Measurements from ENCODE around the gene DNAI1. TPM values are rescaled to one million over a fixed set of nuclear protein-coding genes. Genes with fewer than 3 reads are reported as not detected.

Gene DNAI1
- total RNA-seq, 8 experiments from 2014 or later: 0.61 to 11.5 (median 2.4) TPM

DNA sequence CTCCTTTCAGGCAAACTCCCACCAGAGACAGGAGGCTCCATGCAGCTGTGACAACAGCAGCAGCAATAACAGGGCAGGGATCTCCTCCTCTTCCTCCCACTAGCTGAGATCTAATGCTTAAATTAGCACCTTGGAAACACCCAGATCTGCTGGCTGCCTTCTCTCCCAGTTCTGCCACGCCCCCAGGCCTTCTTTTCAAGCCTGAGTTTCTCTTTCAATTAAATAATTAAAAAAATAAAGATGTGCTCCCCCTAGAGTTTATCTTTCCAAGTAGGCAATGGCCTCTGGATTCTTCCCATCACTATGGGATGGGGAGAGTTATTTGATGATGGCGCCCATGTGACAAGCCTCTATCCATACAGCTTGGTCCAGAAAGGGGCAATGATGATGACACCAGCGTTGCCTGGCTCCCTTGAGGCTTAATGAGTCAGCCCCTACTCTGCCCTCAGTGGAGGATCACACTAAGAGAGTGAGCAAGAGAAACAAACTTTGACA lies 4.0 kb upstream of the DNAI1 start:
- Histone ChIP-seq H3K27ac (no peak overlapping the region), H3K4me1 (replicated peaks in 1 of 2) (peaks cover 28 to 30% of the 10 kb centered on the region in 2 donors), H3K4me3 (no peak overlapping the region)
- WGBS, 10 experiments: 17 to 100% (median 58%) methylated on average over 1 to 2 of the region's 3 CpGs; no CpG with 5 or more reads in 5 of the 10 experiments
- ATAC-seq (replicated peaks in 6 of 8): peak; percentile 4 to 60 (median 29)
- in situ Hi-C loops (cut with MboI; ENCODE audit: low pct_unique_long_range_greater_than_20kb in 2 of 9, low sequenced_read_pairs in 9 of 9, unreplicated experiment in 9 of 9): no loop called here

DNA sequence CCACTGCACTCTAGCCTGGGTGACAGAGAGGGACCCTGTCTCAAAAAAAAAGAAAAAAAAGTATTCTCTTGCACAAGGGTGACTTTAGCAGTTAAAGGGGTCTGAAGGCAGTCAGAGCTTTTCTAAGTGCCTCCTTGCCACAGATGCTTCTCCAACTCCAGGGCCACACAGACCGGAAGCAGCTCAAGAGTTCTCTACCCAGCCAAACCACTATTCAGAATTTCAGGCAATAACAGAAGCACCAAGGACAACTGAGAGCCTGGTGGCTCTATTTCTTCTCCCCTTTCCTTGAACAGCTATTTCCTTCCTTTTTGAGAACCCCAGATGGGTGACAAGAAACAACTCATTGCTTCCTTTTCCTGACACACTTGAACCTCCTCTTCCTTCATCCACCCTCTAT lies 2.5 kb upstream of the DNAI1 start:
- peak overlapping the region in 3 of 5 donors; percentile 55 to 77 (median 70) for H3K4me3 ChIP-seq
- no peak for ATAC-seq (replicated peaks in 6 of 8)
- peaks cover 30 to 34% of the 10 kb centered on the region in 2 donors for H3K4me1 ChIP-seq (replicated peaks in 1 of 2)
- in situ Hi-C loops (cut with MboI; ENCODE audit: low pct_unique_long_range_greater_than_20kb in 2 of 9, low sequenced_read_pairs in 9 of 9, unreplicated experiment in 9 of 9): no loop called here
- 80 to 100% (median 83%) methylated on average over 1 of the region's 1 CpG; no CpG with 5 or more reads in 7 of the 10 experiments for WGBS, 10 experiments
- H3K27ac ChIP-seq: peak overlapping the region; percentile 93 to 96

DNA sequence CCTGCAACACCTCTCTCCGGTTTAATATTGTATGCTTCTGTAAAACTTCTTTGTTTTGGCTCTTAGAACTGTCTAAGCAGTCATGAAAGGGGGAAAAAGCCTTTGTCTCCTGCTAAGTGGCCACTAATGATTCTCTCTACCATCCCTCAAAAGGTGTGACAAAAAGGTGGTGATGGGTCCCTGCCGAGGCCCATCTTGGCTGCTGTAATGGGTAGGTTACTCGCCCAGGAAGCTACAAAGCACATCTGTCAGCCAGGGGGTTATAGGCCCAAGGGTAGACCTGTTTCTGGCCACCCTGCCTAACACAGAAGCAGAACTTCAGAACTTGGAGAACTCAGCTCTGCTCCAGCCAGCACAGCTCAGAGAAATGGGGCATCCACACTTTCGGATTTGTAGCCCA lies 1.9 kb upstream of the DNAI1 start:
- WGBS, 10 experiments: 11 to 73% (median 41%) methylated on average over 1 to 3 of the region's 4 CpGs; no CpG with 5 or more reads in 5 of the 10 experiments

DNA sequence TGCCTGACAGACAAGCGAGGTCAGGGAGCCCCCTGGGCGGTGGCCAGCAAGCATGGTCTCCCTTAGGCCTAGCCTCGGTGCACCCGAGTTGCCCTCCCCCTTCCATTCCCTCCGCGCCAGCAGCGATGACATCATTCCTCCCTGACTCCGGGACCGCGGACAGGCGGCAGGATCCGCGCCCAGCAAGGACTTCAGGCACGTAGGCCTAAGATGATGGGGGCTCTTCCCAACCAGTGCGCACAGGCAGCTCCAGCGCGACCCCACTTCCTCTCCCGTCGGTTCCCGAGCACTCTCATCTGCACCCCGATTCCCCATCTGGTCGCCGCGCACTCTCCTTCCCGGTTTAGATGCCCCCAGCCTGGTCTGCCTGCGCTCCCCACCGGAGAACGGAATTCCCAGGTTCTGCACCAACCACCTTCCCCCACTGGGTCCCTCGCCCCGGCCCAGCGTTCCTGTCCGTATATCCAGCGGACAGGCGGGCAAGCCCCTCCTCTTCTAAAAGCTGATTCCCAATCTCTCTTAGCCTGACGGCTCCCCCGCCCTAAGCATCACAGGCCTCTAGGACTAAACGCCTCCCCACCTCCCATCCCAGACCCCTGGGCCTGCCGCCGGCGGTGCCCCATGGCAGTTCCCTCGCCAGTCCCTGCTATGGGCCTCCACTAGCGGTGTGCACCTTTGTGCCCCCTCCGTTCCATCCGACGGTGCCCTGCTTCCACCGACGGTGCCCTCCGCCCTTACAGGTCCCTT lies 1.2 kb upstream of the DNAI1 start:
- Histone ChIP-seq H3K27ac (peak overlapping the region; percentile 93 to 96), H3K4me3 (peak overlapping the region; percentile 55 to 77 (median 70)), H3K4me1 (replicated peaks in 1 of 2) (peaks cover 30 to 34% of the 10 kb centered on the region in 2 donors)
- ATAC-seq (replicated peaks in 6 of 8): peak; percentile 7 to 69 (median 60)
- WGBS, 10 experiments: 0 to 1% (median 0%) methylated on average over 1 to 18 of the region's 48 CpGs; no CpG with 5 or more reads in 3 of the 10 experiments
- in situ Hi-C loops (cut with MboI; ENCODE audit: low pct_unique_long_range_greater_than_20kb in 2 of 9, low sequenced_read_pairs in 9 of 9, unreplicated experiment in 9 of 9): no loop called here

More for the DNA sequence above, 1.9 kb upstream of the DNAI1 start:
- Histone ChIP-seq H3K27ac (peak overlapping the region; percentile 93 to 96), H3K4me3 (peak overlapping the region; percentile 55 to 77 (median 70)), H3K4me1 (replicated peaks in 1 of 2) (peaks cover 30 to 34% of the 10 kb centered on the region in 2 donors)
- in situ Hi-C loops (cut with MboI; ENCODE audit: low pct_unique_long_range_greater_than_20kb in 2 of 9, low sequenced_read_pairs in 9 of 9, unreplicated experiment in 9 of 9): no loop called here
- ATAC-seq (replicated peaks in 6 of 8): peak in 1 of 8 experiments; percentile 0

DNA sequence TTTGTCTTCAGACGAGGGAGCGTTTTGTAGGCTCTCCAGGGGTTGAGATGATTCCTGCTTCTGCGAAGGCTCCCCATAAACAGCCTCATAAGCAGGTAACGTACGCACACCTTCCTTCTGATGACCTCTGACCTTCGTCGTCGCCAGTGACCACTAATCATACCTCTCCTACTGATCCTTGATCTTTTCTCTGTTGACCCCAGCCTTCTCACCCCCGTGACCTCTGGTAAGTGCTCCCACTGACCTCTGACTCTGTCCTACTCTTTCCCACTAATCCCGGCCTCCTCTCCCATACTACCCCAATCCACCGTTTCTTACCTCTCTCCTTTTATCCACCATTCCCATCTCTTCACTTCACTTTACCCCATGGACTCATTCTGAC lies 345 bp downstream of the DNAI1 start:
- WGBS, 10 experiments: 5 to 40% (median 23%) methylated on average over 3 to 10 of the region's 11 CpGs
- no peak for ATAC-seq (replicated peaks in 6 of 8)
- H3K4me3 ChIP-seq: peak overlapping the region; percentile 16 to 34 (median 26)
- no peak overlapping the region for H3K27ac ChIP-seq
- H3K4me1 ChIP-seq (replicated peaks in 1 of 2): peaks cover 30 to 34% of the 10 kb centered on the region in 2 donors
- in situ Hi-C loops (cut with MboI; ENCODE audit: low pct_unique_long_range_greater_than_20kb in 2 of 9, low sequenced_read_pairs in 9 of 9, unreplicated experiment in 9 of 9): no loop called here

DNA sequence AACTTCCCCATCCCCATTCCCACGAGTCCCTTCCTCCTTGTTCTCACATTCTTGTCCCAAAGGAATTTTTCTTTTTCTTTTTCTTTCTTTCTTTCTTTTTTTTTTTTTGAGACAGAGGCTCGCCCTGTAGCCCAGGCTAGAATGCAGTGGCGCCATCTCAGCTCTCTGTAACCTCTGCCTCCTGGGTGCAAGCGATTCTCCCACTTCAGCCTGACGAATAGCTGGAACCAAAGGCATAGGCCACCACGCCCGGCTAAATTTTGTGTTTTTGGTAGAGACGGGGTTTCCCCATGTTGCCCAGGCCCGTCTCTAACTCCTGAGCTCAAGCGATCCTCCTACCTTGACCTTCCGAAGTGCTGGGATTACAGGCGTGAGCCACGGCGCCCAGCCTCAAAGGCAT lies 751 bp downstream of the DNAI1 start:
- in situ Hi-C loops (cut with MboI; ENCODE audit: low pct_unique_long_range_greater_than_20kb in 2 of 9, low sequenced_read_pairs in 9 of 9, unreplicated experiment in 9 of 9): no loop called here
- Histone ChIP-seq H3K4me3 (peak overlapping the region in 2 of 5 donors; percentile 29 to 34), H3K27ac (no peak overlapping the region), H3K4me1 (replicated peaks in 1 of 2) (peaks cover 29 to 32% of the 10 kb centered on the region in 2 donors)
- WGBS, 10 experiments: 20 to 86% (median 65%) methylated on average over 1 to 14 of the region's 14 CpGs
- no peak for ATAC-seq (replicated peaks in 6 of 8)

DNA sequence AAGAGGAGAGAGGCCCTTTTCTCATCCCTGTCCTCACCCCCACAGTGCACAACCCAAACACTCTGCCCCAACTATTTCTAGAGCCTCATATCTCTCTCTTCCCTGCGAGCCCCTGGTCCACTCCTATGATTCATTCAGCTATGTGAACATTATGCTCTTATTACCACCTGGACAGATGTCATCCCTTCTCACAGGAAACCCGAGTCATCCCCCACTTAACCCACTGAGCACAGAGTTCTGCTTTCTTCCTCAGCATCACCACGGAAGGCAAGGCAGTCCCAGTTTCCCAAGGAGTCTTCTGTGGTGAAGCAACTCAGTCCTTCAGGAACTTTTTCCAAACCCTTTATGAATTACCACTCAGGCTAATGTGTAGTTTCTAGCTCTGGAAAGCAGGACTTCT lies 1.3 kb downstream of the DNAI1 start:
- Histone ChIP-seq H3K4me1 (replicated peaks in 1 of 2) (peaks cover 23 to 26% of the 10 kb centered on the region in 2 donors), H3K27ac (no peak overlapping the region), H3K4me3 (no peak overlapping the region)
- no peak for ATAC-seq (replicated peaks in 6 of 8)
- 13 to 100% (median 64%) methylated on average over 1 to 3 of the region's 3 CpGs for WGBS, 10 experiments
- in situ Hi-C loops (cut with MboI; ENCODE audit: low pct_unique_long_range_greater_than_20kb in 2 of 9, low sequenced_read_pairs in 9 of 9, unreplicated experiment in 9 of 9): no loop called here

DNA sequence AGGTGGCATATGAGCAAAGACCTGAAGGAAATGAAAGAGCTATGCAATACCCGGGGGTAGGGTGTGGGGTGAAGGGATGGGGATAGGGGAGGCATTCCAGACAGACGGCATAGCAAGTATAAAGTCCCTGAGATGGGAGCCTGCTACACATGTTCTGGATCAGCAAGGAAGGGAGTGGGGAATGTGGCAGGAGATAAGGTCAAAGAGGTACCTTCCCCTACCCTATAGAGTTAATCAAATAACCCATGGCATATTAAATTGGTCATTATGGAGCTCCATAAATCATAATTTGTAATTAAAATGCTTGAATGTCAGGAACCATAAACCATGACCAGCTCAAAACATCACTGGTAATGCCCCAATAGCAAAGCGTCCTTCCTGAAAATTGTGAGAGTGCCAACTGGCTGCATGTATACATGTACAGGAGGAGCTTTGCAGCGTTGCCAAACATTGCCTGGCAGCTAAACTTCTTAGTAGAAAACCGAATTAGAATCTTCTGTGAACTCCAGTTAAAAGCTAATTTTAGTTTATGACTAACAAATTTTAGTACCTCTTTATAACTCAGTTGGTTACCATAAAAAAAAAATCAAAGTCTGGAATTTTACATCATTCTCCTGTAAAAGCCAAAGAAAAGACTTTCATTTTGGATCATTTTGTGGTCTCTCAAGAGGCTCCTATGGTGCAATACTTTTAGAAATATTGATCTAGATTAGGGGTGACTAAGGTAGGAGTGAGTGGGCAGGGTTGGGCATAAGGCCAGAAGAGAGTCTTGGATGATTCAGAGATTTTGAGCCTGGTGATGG lies 4.7 kb downstream of the DNAI1 start:
- Histone ChIP-seq H3K27ac (no peak overlapping the region), H3K4me3 (no peak overlapping the region), H3K4me1 (replicated peaks in 1 of 2) (peaks cover 23 to 24% of the 10 kb centered on the region in 2 donors)
- peak in 3 of 8 experiments; percentile 9 to 45 (median 28) for ATAC-seq (replicated peaks in 6 of 8)
- 0 to 85% (median 63%) methylated on average over 1 to 4 of the region's 5 CpGs; no CpG with 5 or more reads in 1 of the 10 experiments for whole genome bisulfite sequencing, 10 experiments
- in situ Hi-C loops (cut with MboI; ENCODE audit: low pct_unique_long_range_greater_than_20kb in 2 of 9, low sequenced_read_pairs in 9 of 9, unreplicated experiment in 9 of 9): no loop called here

DNA sequence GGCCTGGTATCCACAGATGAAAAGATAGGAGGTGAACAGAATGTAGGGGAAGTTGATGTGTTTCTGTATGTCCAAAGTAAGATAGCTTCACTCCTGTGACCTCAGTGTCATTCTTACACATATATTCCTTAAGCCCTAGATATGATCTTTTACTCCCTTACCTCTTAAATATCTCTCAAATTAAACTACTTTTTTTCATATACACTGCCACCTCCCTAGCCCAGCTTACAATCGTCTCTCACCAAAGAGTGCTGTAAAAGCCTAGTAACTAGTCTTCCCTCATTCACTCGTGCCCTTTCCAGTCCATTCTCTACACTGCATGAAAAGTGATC lies 5.3 kb downstream of the DNAI1 start:
- ATAC-seq (replicated peaks in 6 of 8): no peak
- Histone ChIP-seq H3K4me1 (replicated peaks in 1 of 2) (peaks cover 22 to 23% of the 10 kb centered on the region in 2 donors), H3K4me3 (no peak overlapping the region), H3K27ac (no peak overlapping the region)
- 56 to 100% (median 81%) methylated on average over 1 to 2 of the region's 2 CpGs; no CpG with 5 or more reads in 4 of the 10 experiments for WGBS, 10 experiments
- in situ Hi-C loops (cut with MboI; ENCODE audit: low pct_unique_long_range_greater_than_20kb in 2 of 9, low sequenced_read_pairs in 9 of 9, unreplicated experiment in 9 of 9): no loop called here

DNA sequence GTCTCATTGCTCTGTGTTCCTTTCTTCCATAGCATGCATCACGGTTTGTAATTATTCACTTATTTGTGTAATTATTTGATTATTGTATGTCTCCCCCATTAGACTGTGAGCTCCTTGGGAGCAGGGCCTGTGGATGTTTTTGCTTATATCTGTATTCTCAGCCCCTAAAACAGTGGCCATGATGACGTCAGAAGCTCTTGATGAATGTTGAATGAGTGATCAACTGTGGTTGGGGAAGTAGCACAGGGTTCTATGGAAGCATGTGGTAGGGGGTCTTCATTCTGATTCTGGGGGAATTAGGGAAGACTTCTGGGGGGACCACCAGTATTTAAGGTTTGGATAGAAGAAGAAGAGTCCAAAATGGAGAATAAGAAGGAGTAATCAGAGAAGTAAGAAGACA lies 6.0 kb downstream of the DNAI1 start:
- H3K27ac ChIP-seq: no peak overlapping the region
- peaks cover 16 to 17% of the 10 kb centered on the region in 2 donors for H3K4me1 ChIP-seq (replicated peaks in 1 of 2)
- 20 to 86% (median 58%) methylated on average over 1 to 2 of the region's 2 CpGs; no CpG with 5 or more reads in 6 of the 10 experiments for WGBS, 10 experiments
- no peak for ATAC-seq (replicated peaks in 6 of 8)
- in situ Hi-C loops (cut with MboI; ENCODE audit: low pct_unique_long_range_greater_than_20kb in 2 of 9, low sequenced_read_pairs in 9 of 9, unreplicated experiment in 9 of 9): no loop called here
- no peak overlapping the region for H3K4me3 ChIP-seq

DNA sequence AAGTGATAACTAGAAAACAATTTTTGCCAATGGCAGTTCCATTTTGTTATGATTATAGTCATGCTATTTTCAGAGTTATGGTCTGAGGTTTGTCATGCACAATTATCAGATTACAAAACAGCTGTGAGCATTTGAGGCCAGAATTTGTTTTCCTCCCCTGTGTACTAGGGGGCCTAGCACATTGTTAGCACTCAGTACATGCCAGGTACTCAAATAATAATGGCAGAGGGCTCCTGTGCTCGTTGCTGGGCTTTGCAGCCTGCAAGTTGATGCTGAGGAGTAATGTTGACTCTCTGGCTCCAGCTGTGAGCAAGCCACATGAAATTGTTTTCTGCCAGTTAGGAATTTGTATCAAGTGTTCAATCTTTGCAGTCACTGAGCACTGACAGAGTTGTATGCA lies 6.9 kb downstream of the DNAI1 start:
- in situ Hi-C loops (cut with MboI; ENCODE audit: low pct_unique_long_range_greater_than_20kb in 2 of 9, low sequenced_read_pairs in 9 of 9, unreplicated experiment in 9 of 9): no loop called here
- Histone ChIP-seq H3K27ac (no peak overlapping the region), H3K4me1 (replicated peaks in 1 of 2) (peaks cover 15 to 22% of the 10 kb centered on the region in 2 donors), H3K4me3 (no peak overlapping the region)
- 0 to 25% (median 0%) methylated on average over 1 of the region's 1 CpG; no CpG with 5 or more reads in 4 of the 10 experiments for WGBS, 10 experiments
- ATAC-seq (replicated peaks in 6 of 8): peak in 1 of 8 experiments; percentile 37

DNA sequence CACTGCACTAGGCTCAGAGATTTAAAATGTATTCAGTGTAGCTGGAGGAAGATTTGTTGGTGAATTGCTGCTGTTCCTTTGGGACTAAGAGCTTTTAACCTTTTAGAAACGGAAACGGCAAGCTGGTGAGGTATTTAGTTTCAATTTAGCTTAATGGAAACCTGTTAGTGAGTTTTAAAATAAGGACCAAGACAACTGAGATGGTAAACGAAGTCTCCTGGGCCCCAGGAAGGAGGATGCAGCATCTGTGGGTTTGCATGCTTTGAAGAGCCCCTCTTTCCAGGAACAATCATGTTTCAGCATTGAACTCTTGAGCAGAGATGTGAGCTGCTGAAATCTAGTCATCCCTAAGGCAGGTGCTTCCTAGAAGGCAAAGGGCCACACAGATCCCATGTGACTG lies 16.5 kb downstream of the DNAI1 start:
- no peak for ATAC-seq (replicated peaks in 6 of 8)
- WGBS, 10 experiments: 0 to 72% (median 51%) methylated on average over 1 to 3 of the region's 3 CpGs; no CpG with 5 or more reads in 2 of the 10 experiments
- no peak overlapping the region for H3K27ac ChIP-seq
- H3K4me1 ChIP-seq (replicated peaks in 1 of 2): peaks cover under 1 to 11% of the 10 kb centered on the region in 2 donors
- in situ Hi-C loops (cut with MboI; ENCODE audit: low pct_unique_long_range_greater_than_20kb in 2 of 9, low sequenced_read_pairs in 9 of 9, unreplicated experiment in 9 of 9): no loop called here
- H3K4me3 ChIP-seq: no peak overlapping the region

DNA sequence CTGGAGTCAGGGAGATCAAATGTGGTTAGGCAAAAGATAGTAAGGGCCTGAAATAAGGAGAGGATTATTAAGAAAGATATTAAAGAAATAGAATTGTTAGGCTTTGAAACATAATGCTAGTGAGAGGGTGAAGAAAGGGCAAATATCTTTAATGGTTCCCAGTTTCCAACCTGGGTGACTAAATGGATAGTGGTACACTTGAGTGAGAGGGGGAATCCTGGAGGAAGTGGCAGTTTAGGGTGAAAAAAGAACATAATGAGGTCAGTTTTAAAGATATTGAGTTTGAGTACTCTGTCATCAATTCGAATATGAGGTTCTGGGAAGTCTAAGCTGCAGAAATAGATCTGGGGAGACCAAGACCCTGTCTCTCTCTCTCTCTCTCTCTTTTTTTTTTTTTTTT lies 18.9 kb downstream of the DNAI1 start:
- WGBS, 10 experiments: 45 to 100% (median 86%) methylated on average over 1 of the region's 1 CpG; no CpG with 5 or more reads in 3 of the 10 experiments
- no peak overlapping the region for H3K4me3 ChIP-seq
- ATAC-seq (replicated peaks in 6 of 8): no peak

More for the DNA sequence above, 18.9 kb downstream of the DNAI1 start:
- Histone ChIP-seq H3K4me1 (replicated peaks in 1 of 2) (peaks cover 0 to 10% of the 10 kb centered on the region in 2 donors), H3K27ac (no peak overlapping the region)
- in situ Hi-C loops (cut with MboI; ENCODE audit: low pct_unique_long_range_greater_than_20kb in 2 of 9, low sequenced_read_pairs in 9 of 9, unreplicated experiment in 9 of 9): no loop called here
